C4-2B (cell line): ENCODE measurements around the gene RCAN1.

Source experiments
- ZFX ChIP-seq: fragments of 450-650 bp; IDR thresholded peaks from 2 replicates; pipeline ENCODE4 v1.6.1; 2017
- TF ChIP-seq, protein P1 (sequence below): fragments of 450-650 bp; conservative IDR thresholded peaks from 2 replicates; pipeline ENCODE4 v1.5.1; 2017; ENCODE audit warnings: mild to moderate bottlenecking

DNA sequence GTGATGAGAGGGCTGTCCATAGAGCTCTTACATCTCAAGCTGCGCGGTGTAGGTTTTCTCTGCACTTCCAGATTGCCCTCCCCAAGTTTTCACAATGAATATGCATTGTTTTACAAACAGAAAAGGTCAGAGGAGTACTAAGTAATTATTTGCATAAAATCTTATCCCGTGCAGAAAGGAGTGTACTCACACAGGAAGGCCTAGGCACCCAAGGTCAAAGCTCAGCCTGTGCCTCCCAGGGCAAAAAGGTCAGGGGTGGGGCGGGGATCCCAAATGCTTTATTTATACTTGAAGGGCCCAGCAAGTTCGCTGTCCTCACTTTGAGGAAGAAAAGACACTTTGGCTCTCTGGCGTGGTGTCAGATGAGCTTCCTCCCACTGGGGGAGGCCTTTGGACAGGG is 92.6 kb downstream of the RCAN1 start:
- TF ChIP-seq, protein P1, sequence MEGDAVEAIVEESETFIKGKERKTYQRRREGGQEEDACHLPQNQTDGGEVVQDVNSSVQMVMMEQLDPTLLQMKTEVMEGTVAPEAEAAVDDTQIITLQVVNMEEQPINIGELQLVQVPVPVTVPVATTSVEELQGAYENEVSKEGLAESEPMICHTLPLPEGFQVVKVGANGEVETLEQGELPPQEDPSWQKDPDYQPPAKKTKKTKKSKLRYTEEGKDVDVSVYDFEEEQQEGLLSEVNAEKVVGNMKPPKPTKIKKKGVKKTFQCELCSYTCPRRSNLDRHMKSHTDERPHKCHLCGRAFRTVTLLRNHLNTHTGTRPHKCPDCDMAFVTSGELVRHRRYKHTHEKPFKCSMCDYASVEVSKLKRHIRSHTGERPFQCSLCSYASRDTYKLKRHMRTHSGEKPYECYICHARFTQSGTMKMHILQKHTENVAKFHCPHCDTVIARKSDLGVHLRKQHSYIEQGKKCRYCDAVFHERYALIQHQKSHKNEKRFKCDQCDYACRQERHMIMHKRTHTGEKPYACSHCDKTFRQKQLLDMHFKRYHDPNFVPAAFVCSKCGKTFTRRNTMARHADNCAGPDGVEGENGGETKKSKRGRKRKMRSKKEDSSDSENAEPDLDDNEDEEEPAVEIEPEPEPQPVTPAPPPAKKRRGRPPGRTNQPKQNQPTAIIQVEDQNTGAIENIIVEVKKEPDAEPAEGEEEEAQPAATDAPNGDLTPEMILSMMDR: no peak
- TF ChIP-seq ZFX: no peak
